Measurements from ENCODE around the gene PBRM1. TPM values are rescaled to one million over a fixed set of nuclear protein-coding genes. Genes with fewer than 3 reads are reported as not detected.
A peak's percentile ranks its signal among the peaks of the same experiment; 100 is the strongest.

Gene PBRM1
- total RNA-seq, 1 experiment from 2014 or later, result 42.8 TPM

GRCh38 chr3:52501046-52501445 lies 184.7 kb downstream of the PBRM1 start:
- Histone ChIP-seq H4K20me1 (ENCODE audit: insufficient read depth) (no peaks in the 10 kb centered on the region), H3K79me2 (ENCODE audit: low read depth) (no peaks in the 10 kb centered on the region), H3K27ac (no peak overlapping the region), H3K27me3 (ENCODE audit: insufficient read depth, low read depth) (no peaks in the 10 kb centered on the region), H3K4me2 (no peak overlapping the region), H3K4me3 (no peak overlapping the region), H3K9me2 (ENCODE audit: insufficient read depth) (no peaks in the 10 kb centered on the region), H2AFZ (no peak overlapping the region), H3K4me1 (replicated peaks; ENCODE audit: insufficient read depth) (no peaks in the 10 kb centered on the region), H3K36me3 (ENCODE audit: low read depth) (no peaks in the 10 kb centered on the region), H3K9me3 (ENCODE audit: insufficient read depth, low read depth) (no peaks in the 10 kb centered on the region), H3F3A (ENCODE audit: insufficient read depth, low read depth) (no peaks in the 10 kb centered on the region)
- no peak for DNase-seq
- ChIA-PET POLR2A (ENCODE audit: unreplicated experiment) (no interaction called here), CTCF (no interaction called here)
- no TSS peak for BruUV-seq (replicated peaks)
- TF ChIP-seq CTCF (conservative IDR thresholded peaks at IDR 0.05), result no peak
- no peak for TF ChIP-seq EZH2 (IDR thresholded peaks at IDR 0.05; ENCODE audit: low read depth)
- intact Hi-C loops (cut with micrococcal nuclease; ENCODE audit: unreplicated experiment), result no loop called here

- H3K9me3 ChIP-seq (ENCODE audit: insufficient read depth, low read depth), result no peaks in the 10 kb centered on the region
- H3K36me3 ChIP-seq (ENCODE audit: low read depth), result no peaks in the 10 kb centered on the region
- no TSS peak for BruUV-seq (replicated peaks)
- H3K4me3 ChIP-seq, result no peak overlapping the region
- no peaks in the 10 kb centered on the region for H3K9me2 ChIP-seq (ENCODE audit: insufficient read depth)
- ChIA-PET POLR2A (ENCODE audit: unreplicated experiment) (no interaction called here), CTCF (no interaction called here)
- TF ChIP-seq CTCF (conservative IDR thresholded peaks at IDR 0.05) (no peak), EZH2 (IDR thresholded peaks at IDR 0.05; ENCODE audit: low read depth) (no peak)
- DNase-seq, result no peak
- no peaks in the 10 kb centered on the region for H4K20me1 ChIP-seq (ENCODE audit: insufficient read depth)
- no peaks in the 10 kb centered on the region for H3K4me1 ChIP-seq (replicated peaks; ENCODE audit: insufficient read depth)
- no peaks in the 10 kb centered on the region for H3K27me3 ChIP-seq (ENCODE audit: insufficient read depth, low read depth)
- no peak overlapping the region for H3K4me2 ChIP-seq
- H3F3A ChIP-seq (ENCODE audit: insufficient read depth, low read depth), result no peaks in the 10 kb centered on the region
- H3K27ac ChIP-seq, result no peak overlapping the region
- no peak overlapping the region for H2AFZ ChIP-seq
- H3K79me2 ChIP-seq (ENCODE audit: low read depth), result no peaks in the 10 kb centered on the region
- intact Hi-C loops (cut with micrococcal nuclease; ENCODE audit: unreplicated experiment), result no loop called here
These were observed 187.3 kb downstream of the PBRM1 start for GRCh38 chr3:52498137-52499054.

- CTCF ChIA-PET, result interaction anchor here (0.6 kb wide), 1 partner anchor 92 kb away, joined by 10 read pairs; no protein-coding TSS in a partner anchor
- H3K4me2 ChIP-seq, result no peak overlapping the region
- BruUV-seq (replicated peaks), result no TSS peak
- intact Hi-C loops (cut with micrococcal nuclease; ENCODE audit: unreplicated experiment), result no loop called here
- no peaks in the 10 kb centered on the region for H3K9me3 ChIP-seq (ENCODE audit: insufficient read depth, low read depth)
- POLR2A ChIA-PET (ENCODE audit: unreplicated experiment), result interaction anchor here (0.6 kb wide), 1 partner anchor 30 kb away, joined by 3 read pairs; no protein-coding TSS in a partner anchor
- H3K4me1 ChIP-seq (replicated peaks; ENCODE audit: insufficient read depth), result no peaks in the 10 kb centered on the region
- no peaks in the 10 kb centered on the region for H3K9me2 ChIP-seq (ENCODE audit: insufficient read depth)
- no peaks in the 10 kb centered on the region for H3K79me2 ChIP-seq (ENCODE audit: low read depth)
- no peak overlapping the region for H3K4me3 ChIP-seq
- TF ChIP-seq CTCF (conservative IDR thresholded peaks at IDR 0.05) (no peak), EZH2 (IDR thresholded peaks at IDR 0.05; ENCODE audit: low read depth) (no peak)
- DNase-seq, result peak in 1 of 2 experiments; percentile 22
- H2AFZ ChIP-seq, result no peak overlapping the region
- H3K36me3 ChIP-seq (ENCODE audit: low read depth), result no peaks in the 10 kb centered on the region
- H3K27me3 ChIP-seq (ENCODE audit: insufficient read depth, low read depth), result no peaks in the 10 kb centered on the region
- no peaks in the 10 kb centered on the region for H4K20me1 ChIP-seq (ENCODE audit: insufficient read depth)
- H3K27ac ChIP-seq, result no peak overlapping the region
- H3F3A ChIP-seq (ENCODE audit: insufficient read depth, low read depth), result no peaks in the 10 kb centered on the region
These were observed 189.7 kb downstream of the PBRM1 start for GRCh38 chr3:52495777-52496602.

Other genes with a start within 250 kb of the PBRM1 start
- 1.3 and 1.4 TPM in 2 replicates for gene SEMA3G, start 240.8 kb downstream of the PBRM1 start, total RNA-seq (2021)
- gene TNNC1, start 231.9 kb downstream of the PBRM1 start, total RNA-seq (2021), result 8.3 and 8.4 TPM in 2 replicates
- gene NISCH, start 230.3 kb downstream of the PBRM1 start, total RNA-seq (2021), result 66.1 and 68.0 TPM in 2 replicates
- 0.04 TPM in 1 of 2 replicates, not detected in the other for gene STAB1, start 190.6 kb downstream of the PBRM1 start, total RNA-seq (2021)
- gene NT5DC2, start 152.1 kb downstream of the PBRM1 start, total RNA-seq (2021), result 172 and 215 TPM in 2 replicates
- 13.3 and 16.5 TPM in 2 replicates for gene UQCC5, start 149.3 kb downstream of the PBRM1 start, total RNA-seq (2021)
- 82.3 and 91.2 TPM in 2 replicates for gene GNL3, start 119 bp upstream of the PBRM1 start, total RNA-seq (2021)
- gene GLT8D1, start 19.9 kb upstream of the PBRM1 start, total RNA-seq (2021), result 42.1 and 48.6 TPM in 2 replicates
- gene SPCS1, start 20.2 kb upstream of the PBRM1 start, total RNA-seq (2021), result 91.9 and 104 TPM in 2 replicates
- 26.3 and 36.5 TPM in 2 replicates for gene NEK4, start 85.0 kb upstream of the PBRM1 start, total RNA-seq (2021)
- gene ITIH1, start 91.7 kb upstream of the PBRM1 start, total RNA-seq (2021), result not detected in 2 replicates
- not detected in 2 replicates for gene ITIH3, start 108.9 kb upstream of the PBRM1 start, total RNA-seq (2021)
- gene ITIH4, start 144.8 kb upstream of the PBRM1 start, total RNA-seq (2021), result 2.5 and 3.2 TPM in 2 replicates
- gene MUSTN1, start 149.1 kb upstream of the PBRM1 start, total RNA-seq (2021), result 1.8 TPM in 1 of 2 replicates, not detected in the other
- 16.8 and 19.7 TPM in 2 replicates for gene STIMATE, start 211.6 kb upstream of the PBRM1 start, total RNA-seq (2021)